ENCODE results near the gene DUS2.

DNA sequence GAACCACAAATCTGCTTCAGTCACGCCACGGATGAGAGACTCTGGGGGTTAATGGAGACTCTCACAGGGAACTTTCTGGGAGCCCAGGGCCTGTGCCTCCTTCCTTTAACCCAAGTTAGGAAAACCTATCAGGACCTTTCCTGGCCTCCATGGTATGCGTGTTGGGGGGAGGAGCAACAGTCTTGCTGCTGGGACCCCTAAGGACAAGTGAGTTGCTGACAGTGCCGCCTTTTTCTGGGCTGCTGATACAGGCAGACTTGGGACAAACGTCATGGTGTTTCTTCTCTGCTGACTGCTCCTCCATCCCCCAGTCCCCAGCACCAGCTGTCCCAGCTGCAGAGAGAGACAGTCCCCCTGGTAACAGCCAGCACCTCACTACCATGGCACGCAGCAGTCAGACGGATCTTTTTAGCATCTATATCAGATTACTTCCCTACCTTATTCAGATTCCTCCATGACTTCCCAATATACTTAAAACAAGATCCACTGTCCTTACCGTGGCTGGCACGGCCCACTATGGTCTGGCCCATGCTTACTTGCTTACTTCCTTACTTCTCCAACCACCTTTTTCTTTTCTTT, 13.8 kb upstream of the DUS2 start:
- TF ChIP-seq POLR2A (IDR thresholded peaks at IDR 0.05) (no peak), EP300 (IDR thresholded peaks at IDR 0.05) (no peak)

Data from sigmoid colon (tissue), 4 donors.